BJ (cell line): Measurements from ENCODE around the gene MYO18B. TPM values are rescaled to one million over a fixed set of nuclear protein-coding genes. Genes with fewer than 3 reads are reported as not detected.

Experiments
- CTCF ChIA-PET: fragments of 350-600 bp; formaldehyde crosslinking; extraction: SDS; loops from one replicate; lab custom pipeline; 2021; ENCODE audit warnings: antibody characterized with exemption, inconsistent platforms; lab: Yijun Ruan, JAX
- POLR2A ChIA-PET: fragments of 300-600 bp; sonication (Branson Sonifier 250); formaldehyde crosslinking; extraction: SDS; loops from one replicate; lab custom pipeline; 2021; ENCODE audit warnings: antibody characterized with exemption; lab: Charles Lee
- DNase-seq: peaks from one replicate; pipeline ENCODE4 v3.0.0-alpha.2; 2011; ENCODE audit warnings: low read depth
- H3K27me3 ChIP-seq: 2 replicates; pipeline ENCODE4 v1.6.0; 2011; ENCODE audit warnings: low read length; ENCODE audit not compliant: control insufficient read depth, insufficient read depth
- H3K36me3 ChIP-seq: 2 replicates; pipeline ENCODE4 v1.5.1; 2011; ENCODE audit warnings: low read length; ENCODE audit not compliant: control insufficient read depth, insufficient read depth
- H3K4me3 ChIP-seq: 2 replicates; pipeline ENCODE4 v1.5.1; 2011; ENCODE audit warnings: low read depth, mild to moderate bottlenecking, control low read depth, low read length
- CTCF ChIP-seq: IDR thresholded peaks from 2 replicates; pipeline ENCODE4 v1.5.1; 2011; ENCODE audit warnings: low read depth, mild to moderate bottlenecking, control low read depth, inconsistent platforms, low read length, moderate library complexity; ENCODE audit not compliant: insufficient read depth
- polyA plus RNA-seq: library from polyadenylated mRNA; depleted of rRNA; stranded (reverse); fragments of >200 nt; gene quantifications from 2 replicates; pipeline ENCODE4 v1.2.3, GENCODE V29; 2011

MYO18B gene
- polyA plus RNA-seq, 1 experiment, result not detected

DNA sequence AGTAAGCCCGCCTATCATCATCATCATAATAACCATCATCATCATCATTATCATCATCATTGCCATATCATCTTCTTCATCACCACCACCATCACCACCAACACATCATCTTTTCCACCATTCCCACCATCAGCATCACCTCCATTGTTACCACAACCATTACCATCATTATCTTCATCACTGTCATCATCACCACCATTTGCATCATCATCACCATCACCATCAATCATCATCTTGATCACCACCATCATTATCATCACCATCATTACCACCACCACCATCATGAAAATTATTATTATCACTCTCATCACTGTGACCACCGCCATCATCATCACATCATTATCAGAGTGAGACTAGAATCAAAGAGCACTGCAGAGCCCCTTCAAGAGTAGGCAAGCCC lies 227.9 kb downstream of the MYO18B start:
- ChIA-PET POLR2A (no interaction called here), CTCF (no interaction called here)
- H3K36me3 ChIP-seq, result no peaks in the 10 kb centered on the region
- no peak overlapping the region for H3K4me3 ChIP-seq
- TF ChIP-seq CTCF, result no peak
- H3K27me3 ChIP-seq, result no peaks in the 10 kb centered on the region
- no peak for DNase-seq

DNA sequence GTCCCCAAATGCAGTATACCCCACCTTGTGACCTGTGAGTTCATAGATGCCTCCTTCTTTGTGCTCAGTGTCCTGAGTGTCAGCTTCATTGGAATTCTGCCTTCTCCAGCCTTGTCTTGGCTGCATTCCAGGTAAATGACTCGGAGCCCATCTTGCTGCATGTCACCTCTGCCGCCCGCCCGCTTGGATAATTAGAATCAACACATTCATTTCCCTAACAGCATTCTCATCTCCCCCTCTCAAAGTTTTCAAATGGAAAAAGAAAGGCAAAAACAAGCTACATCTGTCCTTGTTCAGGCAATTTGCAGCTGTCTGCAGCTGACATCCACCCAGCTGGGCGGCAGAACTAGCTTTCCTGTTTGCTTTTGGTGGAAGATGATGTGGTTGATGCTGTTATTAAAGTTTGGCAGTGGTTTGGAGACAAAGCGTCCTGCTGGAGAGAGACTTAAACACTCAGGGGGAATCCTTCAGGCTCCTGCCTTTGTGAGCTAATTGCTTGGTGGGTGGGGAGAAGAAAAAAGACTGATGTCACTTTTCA lies 228.5 kb downstream of the MYO18B start:
- CTCF ChIA-PET, result no interaction called here
- no peak for DNase-seq

GRCh38 chr22:25970999-25971811 lies 229.2 kb downstream of the MYO18B start:
- POLR2A ChIA-PET, result no interaction called here
- Histone ChIP-seq H3K36me3 (no peaks in the 10 kb centered on the region), H3K27me3 (no peaks in the 10 kb centered on the region), H3K4me3 (no peak overlapping the region)
- no peak for TF ChIP-seq CTCF
- DNase-seq, result no peak
- CTCF ChIA-PET, result interaction anchor here (1.3 kb wide), 1 partner anchor 13 kb away, joined by 5 read pairs; no protein-coding TSS in a partner anchor

More for the DNA sequence above, 228.5 kb downstream of the MYO18B start:
- Histone ChIP-seq H3K4me3 (no peak overlapping the region), H3K27me3 (no peaks in the 10 kb centered on the region), H3K36me3 (no peaks in the 10 kb centered on the region)
- TF ChIP-seq CTCF, result no peak
- POLR2A ChIA-PET, result no interaction called here

DNA sequence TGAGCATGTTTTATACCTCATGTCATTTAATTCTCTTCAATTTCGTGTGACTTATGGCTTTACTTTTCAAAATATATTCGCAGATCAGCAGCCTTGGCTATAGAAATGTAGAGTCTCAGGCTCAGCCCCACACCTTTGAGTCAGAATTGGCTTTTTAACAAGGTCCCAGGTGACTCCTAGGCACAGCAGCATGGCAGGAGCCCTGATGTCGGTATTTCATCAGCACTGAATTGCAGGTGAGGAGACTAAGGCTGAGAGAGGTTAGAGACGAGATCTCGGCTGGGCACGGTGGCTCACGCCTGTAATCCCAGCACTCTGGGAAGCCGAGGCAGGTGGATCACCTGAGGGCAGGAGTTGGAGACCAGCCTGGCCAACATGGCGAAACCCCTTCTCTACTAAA lies 230.4 kb downstream of the MYO18B start:
- no peak for DNase-seq
- POLR2A ChIA-PET, result no interaction called here
- Histone ChIP-seq H3K27me3 (no peaks in the 10 kb centered on the region), H3K4me3 (no peak overlapping the region), H3K36me3 (no peaks in the 10 kb centered on the region)
- TF ChIP-seq CTCF, result no peak
- CTCF ChIA-PET, result interaction anchor here (1.3 kb wide), 1 partner anchor 15 kb away, joined by 5 read pairs; no protein-coding TSS in a partner anchor

GRCh38 chr22:25976356-25976755 lies 234.4 kb downstream of the MYO18B start:
- CTCF ChIA-PET, result no interaction called here
- POLR2A ChIA-PET, result no interaction called here
- no peaks in the 10 kb centered on the region for H3K36me3 ChIP-seq
- H3K4me3 ChIP-seq, result no peak overlapping the region
- no peak for TF ChIP-seq CTCF
- DNase-seq, result no peak
- no peaks in the 10 kb centered on the region for H3K27me3 ChIP-seq
